ENCODE data around the gene TBPL1. TPM values are rescaled to one million over a fixed set of nuclear protein-coding genes. Genes with fewer than 3 reads are reported as not detected.

Gene TBPL1
- total and polyA plus RNA-seq, 9 of the 15 experiments (the other 6 are each of a cell fraction or from before 2014, with no cell fraction given): 78.1 to 152 (median 107) TPM

- TF ChIP-seq REST (IDR thresholded peaks at IDR 0.05; ENCODE audit: borderline replicate concordance) (0 out of 2 replicates have a peak, but pooled peaks have one; percentile 4), REST (CRISPR knock-in tag; IDR thresholded peaks at IDR 0.05; ENCODE audit: low read depth) (no peak), ZNF512 (tag; IDR thresholded peaks at IDR 0.05) (peak; percentile 86), KHSRP (IDR thresholded peaks at IDR 0.05) (no peak)
- TF ChIP-seq, protein P1, sequence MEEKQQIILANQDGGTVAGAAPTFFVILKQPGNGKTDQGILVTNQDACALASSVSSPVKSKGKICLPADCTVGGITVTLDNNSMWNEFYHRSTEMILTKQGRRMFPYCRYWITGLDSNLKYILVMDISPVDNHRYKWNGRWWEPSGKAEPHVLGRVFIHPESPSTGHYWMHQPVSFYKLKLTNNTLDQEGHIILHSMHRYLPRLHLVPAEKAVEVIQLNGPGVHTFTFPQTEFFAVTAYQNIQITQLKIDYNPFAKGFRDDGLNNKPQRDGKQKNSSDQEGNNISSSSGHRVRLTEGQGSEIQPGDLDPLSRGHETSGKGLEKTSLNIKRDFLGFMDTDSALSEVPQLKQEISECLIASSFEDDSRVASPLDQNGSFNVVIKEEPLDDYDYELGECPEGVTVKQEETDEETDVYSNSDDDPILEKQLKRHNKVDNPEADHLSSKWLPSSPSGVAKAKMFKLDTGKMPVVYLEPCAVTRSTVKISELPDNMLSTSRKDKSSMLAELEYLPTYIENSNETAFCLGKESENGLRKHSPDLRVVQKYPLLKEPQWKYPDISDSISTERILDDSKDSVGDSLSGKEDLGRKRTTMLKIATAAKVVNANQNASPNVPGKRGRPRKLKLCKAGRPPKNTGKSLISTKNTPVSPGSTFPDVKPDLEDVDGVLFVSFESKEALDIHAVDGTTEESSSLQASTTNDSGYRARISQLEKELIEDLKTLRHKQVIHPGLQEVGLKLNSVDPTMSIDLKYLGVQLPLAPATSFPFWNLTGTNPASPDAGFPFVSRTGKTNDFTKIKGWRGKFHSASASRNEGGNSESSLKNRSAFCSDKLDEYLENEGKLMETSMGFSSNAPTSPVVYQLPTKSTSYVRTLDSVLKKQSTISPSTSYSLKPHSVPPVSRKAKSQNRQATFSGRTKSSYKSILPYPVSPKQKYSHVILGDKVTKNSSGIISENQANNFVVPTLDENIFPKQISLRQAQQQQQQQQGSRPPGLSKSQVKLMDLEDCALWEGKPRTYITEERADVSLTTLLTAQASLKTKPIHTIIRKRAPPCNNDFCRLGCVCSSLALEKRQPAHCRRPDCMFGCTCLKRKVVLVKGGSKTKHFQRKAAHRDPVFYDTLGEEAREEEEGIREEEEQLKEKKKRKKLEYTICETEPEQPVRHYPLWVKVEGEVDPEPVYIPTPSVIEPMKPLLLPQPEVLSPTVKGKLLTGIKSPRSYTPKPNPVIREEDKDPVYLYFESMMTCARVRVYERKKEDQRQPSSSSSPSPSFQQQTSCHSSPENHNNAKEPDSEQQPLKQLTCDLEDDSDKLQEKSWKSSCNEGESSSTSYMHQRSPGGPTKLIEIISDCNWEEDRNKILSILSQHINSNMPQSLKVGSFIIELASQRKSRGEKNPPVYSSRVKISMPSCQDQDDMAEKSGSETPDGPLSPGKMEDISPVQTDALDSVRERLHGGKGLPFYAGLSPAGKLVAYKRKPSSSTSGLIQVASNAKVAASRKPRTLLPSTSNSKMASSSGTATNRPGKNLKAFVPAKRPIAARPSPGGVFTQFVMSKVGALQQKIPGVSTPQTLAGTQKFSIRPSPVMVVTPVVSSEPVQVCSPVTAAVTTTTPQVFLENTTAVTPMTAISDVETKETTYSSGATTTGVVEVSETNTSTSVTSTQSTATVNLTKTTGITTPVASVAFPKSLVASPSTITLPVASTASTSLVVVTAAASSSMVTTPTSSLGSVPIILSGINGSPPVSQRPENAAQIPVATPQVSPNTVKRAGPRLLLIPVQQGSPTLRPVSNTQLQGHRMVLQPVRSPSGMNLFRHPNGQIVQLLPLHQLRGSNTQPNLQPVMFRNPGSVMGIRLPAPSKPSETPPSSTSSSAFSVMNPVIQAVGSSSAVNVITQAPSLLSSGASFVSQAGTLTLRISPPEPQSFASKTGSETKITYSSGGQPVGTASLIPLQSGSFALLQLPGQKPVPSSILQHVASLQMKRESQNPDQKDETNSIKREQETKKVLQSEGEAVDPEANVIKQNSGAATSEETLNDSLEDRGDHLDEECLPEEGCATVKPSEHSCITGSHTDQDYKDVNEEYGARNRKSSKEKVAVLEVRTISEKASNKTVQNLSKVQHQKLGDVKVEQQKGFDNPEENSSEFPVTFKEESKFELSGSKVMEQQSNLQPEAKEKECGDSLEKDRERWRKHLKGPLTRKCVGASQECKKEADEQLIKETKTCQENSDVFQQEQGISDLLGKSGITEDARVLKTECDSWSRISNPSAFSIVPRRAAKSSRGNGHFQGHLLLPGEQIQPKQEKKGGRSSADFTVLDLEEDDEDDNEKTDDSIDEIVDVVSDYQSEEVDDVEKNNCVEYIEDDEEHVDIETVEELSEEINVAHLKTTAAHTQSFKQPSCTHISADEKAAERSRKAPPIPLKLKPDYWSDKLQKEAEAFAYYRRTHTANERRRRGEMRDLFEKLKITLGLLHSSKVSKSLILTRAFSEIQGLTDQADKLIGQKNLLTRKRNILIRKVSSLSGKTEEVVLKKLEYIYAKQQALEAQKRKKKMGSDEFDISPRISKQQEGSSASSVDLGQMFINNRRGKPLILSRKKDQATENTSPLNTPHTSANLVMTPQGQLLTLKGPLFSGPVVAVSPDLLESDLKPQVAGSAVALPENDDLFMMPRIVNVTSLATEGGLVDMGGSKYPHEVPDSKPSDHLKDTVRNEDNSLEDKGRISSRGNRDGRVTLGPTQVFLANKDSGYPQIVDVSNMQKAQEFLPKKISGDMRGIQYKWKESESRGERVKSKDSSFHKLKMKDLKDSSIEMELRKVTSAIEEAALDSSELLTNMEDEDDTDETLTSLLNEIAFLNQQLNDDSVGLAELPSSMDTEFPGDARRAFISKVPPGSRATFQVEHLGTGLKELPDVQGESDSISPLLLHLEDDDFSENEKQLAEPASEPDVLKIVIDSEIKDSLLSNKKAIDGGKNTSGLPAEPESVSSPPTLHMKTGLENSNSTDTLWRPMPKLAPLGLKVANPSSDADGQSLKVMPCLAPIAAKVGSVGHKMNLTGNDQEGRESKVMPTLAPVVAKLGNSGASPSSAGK (IDR thresholded peaks at IDR 0.05): peak; percentile 29; the same call in 1 of the 2 replicates
Measured at GRCh38 chr6:133939778-133940667, 13.0 kb upstream of the TBPL1 start (continued).

All from K562 (cell line).